GM13976 (cell line): ENCODE data around the gene LBHD2.
"Not testable (repeated sequence)": the region's sequence is repeated elsewhere in the genome, so short reads cannot be mapped to it uniquely, and the experiment has no call there.

Experiments used
- DNase-seq: peaks from one replicate; pipeline ENCODE4 v3.0.0; 2012; ENCODE audit warnings: low spot score
- CTCF ChIP-seq: IDR thresholded peaks from 2 replicates; pipeline ENCODE4 v1.5.1; 2012; ENCODE audit warnings: borderline replicate concordance, mild to moderate bottlenecking; ENCODE audit not compliant: insufficient read depth; ENCODE audit errors: extremely low read depth, missing control alignments, control extremely low read depth
- in situ Hi-C: fragments of 300-500 bp; cut with MboI; formaldehyde crosslinking; loops from one replicate; pipeline ENCODE4 v1.12.0; 2022; ENCODE audit warnings: low sequenced_read_pairs, mixed read lengths, inconsistent platforms; ENCODE audit not compliant: unreplicated experiment

Gene LBHD2

DNA sequence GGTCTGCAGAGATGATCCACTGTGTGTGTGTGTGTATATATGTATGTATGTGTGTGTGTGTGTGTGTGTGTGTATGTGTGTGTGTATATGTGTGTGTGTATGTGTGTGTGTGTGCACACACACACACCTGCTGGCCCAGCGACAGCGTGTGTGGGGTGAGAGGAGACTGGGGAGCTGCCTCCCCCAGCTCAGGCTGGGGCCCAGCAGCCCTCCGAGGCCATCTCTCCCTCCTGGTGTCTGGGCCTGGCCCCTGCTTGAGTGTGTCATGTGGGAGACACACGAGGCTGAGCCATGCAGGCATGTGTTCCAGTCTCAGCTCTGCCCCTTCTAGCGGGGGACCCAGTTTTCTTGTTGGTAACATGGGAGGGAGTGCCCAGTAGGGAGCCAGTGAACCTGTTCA lies 29.3 kb downstream of the LBHD2 start:
- in situ Hi-C loops, result no loop called here
- TF ChIP-seq CTCF, result no peak
- DNase-seq, result no peak

DNA sequence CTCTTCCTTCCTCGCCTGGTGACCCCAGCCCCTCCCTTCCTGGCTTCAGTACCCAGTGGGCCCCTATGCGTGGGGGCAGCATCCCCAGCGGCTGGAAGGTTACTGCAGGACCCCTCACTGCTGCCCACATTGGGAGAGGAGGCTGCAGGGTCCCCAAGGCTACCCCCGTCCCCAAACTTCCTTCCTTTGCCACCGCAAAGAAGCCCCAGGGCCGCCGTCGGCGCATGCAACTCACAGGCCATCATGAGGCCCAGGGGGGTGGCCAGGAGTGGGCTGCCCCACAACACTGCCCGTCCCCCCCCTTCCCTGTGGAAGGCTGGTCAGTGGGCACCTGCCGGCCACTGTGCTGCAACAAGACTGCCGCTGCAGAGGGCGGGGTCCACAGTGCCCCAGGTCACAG lies 29.8 kb downstream of the LBHD2 start:
- TF ChIP-seq CTCF, result no peak
- in situ Hi-C loops, result no loop called here
- DNase-seq, result no peak

GRCh38 chr14:103115086-103115679 lies 31.2 kb downstream of the LBHD2 start:
- in situ Hi-C loops, DNase-seq: not testable (repeated sequence)

GRCh38 chr14:103115845-103116572 lies 32.0 kb downstream of the LBHD2 start:
- no peak for TF ChIP-seq CTCF
- in situ Hi-C loops, result no loop called here
- DNase-seq, result no peak

- in situ Hi-C loops, result no loop called here
- no peak for TF ChIP-seq CTCF
- DNase-seq, result no peak
These were observed 32.6 kb downstream of the LBHD2 start for GRCh38 chr14:103116636-103117035.

GRCh38 chr14:103117499-103117898 lies 33.5 kb downstream of the LBHD2 start:
- in situ Hi-C loops, result not testable (repeated sequence)

GRCh38 chr14:103118018-103118662 lies 34.1 kb downstream of the LBHD2 start:
- TF ChIP-seq CTCF, result no peak
- DNase-seq, result no peak
- in situ Hi-C loops, result no loop called here

More at GRCh38 chr14:103117499-103117898, 33.5 kb downstream of the LBHD2 start:
- DNase-seq, result not testable (repeated sequence)
